Cortex of kidney (tissue), 1 donor: ENCODE measurements around the gene TRIP10.

Source experiments
- DNase-seq: peaks from one replicate; lab custom pipeline; 2025; lab: John Stamatoyannopoulos, UW

The TRIP10 gene

GRCh38 chr19:6712231-6712630 is 27.2 kb upstream of the TRIP10 start:
- no peak for DNase-seq

- DNase-seq, result no peak
Measured at GRCh38 chr19:6712692-6713670, 26.5 kb upstream of the TRIP10 start.

- no peak for DNase-seq
Measured at GRCh38 chr19:6713773-6714692, 25.4 kb upstream of the TRIP10 start.

- no peak for DNase-seq
Measured at GRCh38 chr19:6714749-6715555, 24.5 kb upstream of the TRIP10 start.

- DNase-seq, result no peak
Measured at GRCh38 chr19:6716610-6716970, 22.9 kb upstream of the TRIP10 start.

GRCh38 chr19:6717036-6717435 is 22.4 kb upstream of the TRIP10 start:
- DNase-seq, result no peak

- no peak for DNase-seq
Measured at GRCh38 chr19:6717441-6717971, 22.0 kb upstream of the TRIP10 start.

- DNase-seq, result no peak
Measured at GRCh38 chr19:6718111-6718740, 21.3 kb upstream of the TRIP10 start.

- no peak for DNase-seq
Measured at GRCh38 chr19:6718741-6719539, 20.5 kb upstream of the TRIP10 start.

GRCh38 chr19:6719540-6719861 is 20.0 kb upstream of the TRIP10 start:
- no peak for DNase-seq

GRCh38 chr19:6719992-6720368 is 19.5 kb upstream of the TRIP10 start:
- DNase-seq, result no peak

- DNase-seq, result no peak
Measured at GRCh38 chr19:6720369-6721137, 18.9 kb upstream of the TRIP10 start, which contains the start of gene C3. Gene C3 (minus strand): TSS chr19:6720650. CDS start chr19:6720589, 61 bp downstream.

- DNase-seq, result no peak
Measured at GRCh38 chr19:6721138-6721474, 18.4 kb upstream of the TRIP10 start.

- DNase-seq, result no peak
Measured at GRCh38 chr19:6721773-6722172, 17.7 kb upstream of the TRIP10 start.

GRCh38 chr19:6723108-6723618 is 16.3 kb upstream of the TRIP10 start:
- DNase-seq, result no peak

- no peak for DNase-seq
Measured at GRCh38 chr19:6723738-6724137, 15.7 kb upstream of the TRIP10 start.

- no peak for DNase-seq
Measured at GRCh38 chr19:6724631-6725492, 14.6 kb upstream of the TRIP10 start.

GRCh38 chr19:6725513-6726231 is 13.8 kb upstream of the TRIP10 start:
- DNase-seq, result no peak
